Fibroblast of pulmonary artery (primary cell): ENCODE data around the gene KIAA1217.
A peak's percentile ranks its signal among the peaks of the same experiment; 100 is the strongest.
"Not testable (repeated sequence)": the region's sequence is repeated elsewhere in the genome, so short reads cannot be mapped to it uniquely, and the experiment has no call there.

Experiments used
- DNase-seq: peaks from one replicate; pipeline ENCODE4 v3.0.0-alpha.2; 2010; ENCODE audit warnings: low read depth
- H3K4me3 ChIP-seq: replicated peaks from 2 replicates; pipeline ENCODE4 v1.5.1; 2011; ENCODE audit warnings: low read depth, mild to moderate bottlenecking, control low read depth, low read length, moderate library complexity
- CTCF ChIP-seq: IDR thresholded peaks from 2 replicates; pipeline ENCODE4 v1.5.1; 2011; ENCODE audit warnings: mild to moderate bottlenecking, control low read depth, low read length, inconsistent platforms; ENCODE audit errors: missing control alignments

The KIAA1217 gene

GRCh38 chr10:24440817-24441797 lies 232.2 kb downstream of the KIAA1217 start:
- no peak for TF ChIP-seq CTCF
- no peak for DNase-seq
- no peak overlapping the region for H3K4me3 ChIP-seq

GRCh38 chr10:24442234-24442633 lies 233.3 kb downstream of the KIAA1217 start:
- no peak for DNase-seq
- no peak overlapping the region for H3K4me3 ChIP-seq
- no peak for TF ChIP-seq CTCF

- not testable (repeated sequence) for H3K4me3 ChIP-seq, DNase-seq
Observed at GRCh38 chr10:24442641-24443174, 233.8 kb downstream of the KIAA1217 start.

- TF ChIP-seq CTCF = no peak
- DNase-seq = no peak
Observed at GRCh38 chr10:24444337-24444736, 235.4 kb downstream of the KIAA1217 start.

GRCh38 chr10:24445958-24446357 lies 237.0 kb downstream of the KIAA1217 start:
- not testable (repeated sequence) for H3K4me3 ChIP-seq, DNase-seq

More at GRCh38 chr10:24444337-24444736, 235.4 kb downstream of the KIAA1217 start:
- H3K4me3 ChIP-seq = no peak overlapping the region

GRCh38 chr10:24446739-24447138 lies 237.8 kb downstream of the KIAA1217 start:
- DNase-seq = peak; percentile 72
- no peak overlapping the region for H3K4me3 ChIP-seq
- no peak for TF ChIP-seq CTCF

- no peak for DNase-seq
- TF ChIP-seq CTCF = no peak
- no peak overlapping the region for H3K4me3 ChIP-seq
Observed at GRCh38 chr10:24448351-24448999, 239.5 kb downstream of the KIAA1217 start.
